Measurements from ENCODE around the gene XRCC3. TPM values are rescaled to one million over a fixed set of nuclear protein-coding genes. Genes with fewer than 3 reads are reported as not detected.

XRCC3 gene
- total RNA-seq, 1 donor = 11.7 TPM

DNA sequence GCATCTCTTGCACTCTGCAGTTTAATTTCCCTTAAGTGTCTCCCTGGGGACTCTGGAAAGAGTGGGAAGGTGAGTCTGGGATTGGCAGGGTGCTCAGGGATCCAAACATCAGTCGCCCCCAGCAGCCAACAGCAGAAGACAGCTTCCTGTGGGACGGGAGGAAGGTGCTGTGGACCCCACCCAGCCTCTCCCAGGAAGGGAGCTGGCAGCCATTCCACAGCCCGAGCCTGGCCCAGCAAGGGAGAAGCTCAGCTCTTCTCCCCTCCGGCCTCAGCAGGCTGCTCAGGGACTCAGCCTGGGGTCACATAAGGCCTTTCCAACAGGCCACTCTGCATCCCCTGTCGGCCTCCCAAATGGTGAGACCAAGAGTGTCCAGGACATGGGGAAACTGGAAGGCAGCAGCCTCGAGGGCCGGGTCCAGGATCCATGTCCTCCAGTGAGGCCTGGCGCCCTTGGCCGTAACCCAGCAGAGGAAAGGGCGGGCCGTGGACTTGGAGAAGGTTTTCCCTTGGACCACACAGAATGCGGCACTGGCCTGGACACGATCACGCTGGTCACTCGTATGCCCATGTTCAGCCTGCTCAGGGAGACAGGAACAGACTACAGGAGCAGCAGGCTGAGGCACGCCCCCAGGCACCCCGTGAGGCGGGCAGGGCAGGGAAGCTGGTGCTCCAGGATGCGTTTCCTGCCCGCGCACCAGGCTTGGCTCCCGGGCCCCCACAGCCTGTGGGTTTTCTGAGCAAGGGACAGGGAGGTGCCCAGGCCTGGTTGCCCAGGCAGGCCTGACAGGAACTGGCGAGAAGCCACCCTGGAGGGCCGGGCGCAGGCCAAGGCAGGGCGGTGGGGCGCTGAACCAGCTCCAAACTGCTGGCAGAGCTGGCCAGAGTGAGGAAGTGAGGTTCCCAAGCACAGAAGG is 3.5 kb downstream of the XRCC3 start:
- H3K4me3 ChIP-seq (ENCODE audit: low read depth, low read length) = no peak overlapping the region
- TF ChIP-seq CTCF (IDR thresholded peaks at IDR 0.05; ENCODE audit: insufficient read depth, low read depth, low read length) = no peak
- no peak for DNase-seq (ENCODE audit: low read depth)

GRCh38 chr14:103710771-103711377 is 4.4 kb downstream of the XRCC3 start:
- TF ChIP-seq CTCF (IDR thresholded peaks at IDR 0.05; ENCODE audit: insufficient read depth, low read depth, low read length) = no peak
- DNase-seq (ENCODE audit: low read depth) = no peak
- no peak overlapping the region for H3K4me3 ChIP-seq (ENCODE audit: low read depth, low read length)

DNA sequence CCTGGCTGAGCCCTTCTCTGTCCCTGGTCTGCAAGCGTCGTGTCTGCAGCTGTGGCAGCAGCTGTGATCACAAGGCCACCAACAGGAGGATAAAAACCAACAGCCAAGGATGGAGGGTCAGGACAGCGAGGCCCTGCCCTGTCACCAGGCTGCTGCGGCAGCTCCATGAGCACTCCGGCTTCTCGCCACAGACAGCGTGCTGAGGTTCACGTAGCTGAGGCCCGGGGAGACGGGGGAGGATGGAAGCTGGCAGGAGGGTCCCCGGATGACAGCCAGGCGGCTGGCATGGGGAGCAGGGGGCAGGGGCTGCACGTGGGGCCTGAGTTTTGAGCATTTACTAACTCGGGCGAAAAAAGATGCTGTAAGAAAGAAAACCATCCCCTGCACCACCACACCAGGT is 5.4 kb downstream of the XRCC3 start:
- no peak for DNase-seq (ENCODE audit: low read depth)
- TF ChIP-seq CTCF (IDR thresholded peaks at IDR 0.05; ENCODE audit: insufficient read depth, low read depth, low read length) = no peak
- H3K4me3 ChIP-seq (ENCODE audit: low read depth, low read length) = no peak overlapping the region

DNA sequence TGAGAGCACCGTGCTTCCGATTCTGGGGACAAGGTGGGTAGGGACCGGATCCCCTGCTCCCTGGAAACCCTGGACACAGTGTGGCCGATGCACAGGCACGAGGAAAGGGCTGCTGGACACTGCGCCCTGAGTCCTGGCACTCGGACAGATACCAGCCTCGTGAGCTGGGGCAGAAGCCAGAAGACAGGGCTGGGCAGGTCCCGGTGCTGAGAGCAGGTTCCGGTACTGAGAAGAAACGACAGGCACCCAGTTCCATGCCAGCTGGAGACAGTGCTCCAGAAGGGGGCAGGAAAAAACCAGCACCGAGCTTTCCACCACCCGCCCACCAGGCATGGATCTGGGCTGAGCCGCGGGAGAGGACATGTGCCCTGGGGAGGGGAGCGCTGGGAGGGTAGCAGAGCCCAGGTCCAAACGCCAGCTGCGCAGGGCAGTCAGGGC is 6.5 kb downstream of the XRCC3 start:
- DNase-seq (ENCODE audit: low read depth) = no peak
- no peak for TF ChIP-seq CTCF (IDR thresholded peaks at IDR 0.05; ENCODE audit: insufficient read depth, low read depth, low read length)
- H3K4me3 ChIP-seq (ENCODE audit: low read depth, low read length) = no peak overlapping the region

DNA sequence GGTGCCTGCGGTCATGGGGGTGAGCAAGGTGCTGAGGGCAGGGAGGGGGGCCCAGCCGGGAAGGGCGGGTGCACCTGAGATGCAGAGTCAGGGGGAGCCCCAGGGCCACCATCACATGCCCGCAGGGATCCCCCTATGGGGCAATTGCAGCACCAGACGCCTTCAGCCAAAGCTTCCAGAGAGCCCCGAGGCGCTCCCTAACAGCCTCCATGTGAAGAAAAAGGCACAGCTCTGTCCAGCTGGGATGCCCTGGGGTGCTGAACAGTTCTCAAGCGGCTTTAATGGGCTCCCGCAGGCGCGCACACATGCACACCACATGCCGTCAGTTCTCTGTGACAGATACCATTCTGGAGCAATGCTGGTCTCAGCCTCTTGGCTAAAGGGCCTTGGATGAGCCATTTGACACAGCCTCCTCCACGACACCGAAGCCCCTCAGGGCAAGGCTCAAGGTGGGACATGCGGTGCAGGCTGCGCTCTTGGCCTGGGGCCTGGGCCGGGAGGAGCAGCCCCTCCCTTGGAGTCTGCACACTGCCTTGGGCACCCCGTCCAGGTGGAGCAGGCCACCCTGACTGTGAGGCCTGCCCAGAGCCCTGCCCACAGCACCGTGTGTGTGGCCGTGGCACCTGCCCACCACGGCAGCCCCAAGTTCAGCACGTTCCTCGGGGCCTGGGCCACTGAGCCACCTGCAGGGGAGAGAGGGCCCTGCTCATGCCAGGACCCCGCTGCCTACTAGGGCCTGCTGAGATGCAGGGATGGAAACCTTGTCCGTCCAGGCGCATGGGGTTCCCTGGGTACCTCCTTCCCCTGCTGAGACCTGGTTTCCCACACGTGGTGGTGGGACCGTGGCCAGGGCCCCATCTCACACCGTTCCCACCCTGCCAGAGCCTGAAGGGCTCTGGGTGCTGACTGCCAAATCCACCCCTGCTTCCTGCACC is 7.7 kb downstream of the XRCC3 start:
- no peak for TF ChIP-seq CTCF (IDR thresholded peaks at IDR 0.05; ENCODE audit: insufficient read depth, low read depth, low read length)
- no peak overlapping the region for H3K4me3 ChIP-seq (ENCODE audit: low read depth, low read length)
- DNase-seq (ENCODE audit: low read depth) = no peak

GRCh38 chr14:103706551-103707328 is 8.5 kb downstream of the XRCC3 start:
- DNase-seq (ENCODE audit: low read depth) = no peak
- H3K4me3 ChIP-seq (ENCODE audit: low read depth, low read length) = no peak overlapping the region
- no peak for TF ChIP-seq CTCF (IDR thresholded peaks at IDR 0.05; ENCODE audit: insufficient read depth, low read depth, low read length)
